LNCaP clone FGC (cell line): ENCODE data around the gene HIRIP3.

Experiments used
- DNase-seq: peaks from one replicate; pipeline ENCODE4 v3.0.0-alpha.2; 2011; ENCODE audit warnings: low read depth
- H3K4me3 ChIP-seq: 2 replicates; pipeline ENCODE4 v1.5.1; 2011; ENCODE audit warnings: mild to moderate bottlenecking, low read depth, low read length, control low read depth
- CTCF ChIP-seq: IDR thresholded peaks from 2 replicates; pipeline ENCODE4 v1.5.1; 2012; ENCODE audit warnings: mild to moderate bottlenecking; ENCODE audit not compliant: control insufficient read depth, insufficient read depth; ENCODE audit errors: extremely low read depth

Gene HIRIP3

GRCh38 chr16:29977063-29977825 lies 18.2 kb downstream of the HIRIP3 start:
- H3K4me3 ChIP-seq = no peak overlapping the region
- no peak for TF ChIP-seq CTCF
- no peak for DNase-seq

- no peak for DNase-seq
- TF ChIP-seq CTCF = no peak
- peak overlapping the region; percentile 97 for H3K4me3 ChIP-seq
These were observed 19.5 kb downstream of the HIRIP3 start for GRCh38 chr16:29975811-29976511.

- TF ChIP-seq CTCF = no peak
- no peak for DNase-seq
- peak overlapping the region; percentile 97 for H3K4me3 ChIP-seq
These were observed 20.3 kb downstream of the HIRIP3 start for GRCh38 chr16:29975134-29975538.

GRCh38 chr16:29974291-29975133 lies 20.9 kb downstream of the HIRIP3 start:
- H3K4me3 ChIP-seq = peak overlapping the region; percentile 97
- no peak for DNase-seq
- no peak for TF ChIP-seq CTCF

GRCh38 chr16:29973384-29974246 lies 21.8 kb downstream of the HIRIP3 start, which contains the start of gene TAOK2:
Gene TAOK2, plus strand, starts transcription at chr16:29973868. Its CDS starts 3,905 bp downstream, at chr16:29977773.
- DNase-seq = peak; percentile 94
- no peak for TF ChIP-seq CTCF
- H3K4me3 ChIP-seq = peak within 1 kb of the TSS; percentile 97

- no peak overlapping the region for H3K4me3 ChIP-seq
- no peak for DNase-seq
These were observed 22.4 kb downstream of the HIRIP3 start for GRCh38 chr16:29972992-29973383.

More at GRCh38 chr16:29972992-29973383, 22.4 kb downstream of the HIRIP3 start:
- TF ChIP-seq CTCF = no peak
